ENCODE results near the gene KRT5.
"Not testable (repeated sequence)": the region's sequence is repeated elsewhere in the genome, so short reads cannot be mapped to it uniquely, and the experiment has no call there.

GRCh38 chr12:52491495-52491894 is 28.7 kb downstream of the KRT5 start:
- TF ChIP-seq CTCF, EP300 (IDR thresholded peaks at IDR 0.05): not testable (repeated sequence)

Measured in upper lobe of left lung (tissue), 4 donors.